ENCODE results near the gene KIF4A.
A peak's percentile ranks its signal among the peaks of the same experiment; 100 is the strongest.
"Not testable (repeated sequence)": the region's sequence is repeated elsewhere in the genome, so short reads cannot be mapped to it uniquely, and the experiment has no call there.

The KIF4A gene

GRCh38 chrX:70289793-70290770 is at the start of gene KIF4A, which contains the start of gene PDZD11:
KIF4A (plus strand) TSS chrX:70290104; CDS start chrX:70290459, 355 bp downstream.
PDZD11 (minus strand) TSS chrX:70289927; CDS start chrX:70289341, 586 bp downstream.
- DNase-seq: peak; percentile 65

GRCh38 chrX:70240751-70241150 is 49.2 kb upstream of the KIF4A start:
- no peak for DNase-seq

- no peak for DNase-seq
These were observed 48.4 kb upstream of the KIF4A start for GRCh38 chrX:70241501-70241900.

GRCh38 chrX:70243601-70244000 is 46.3 kb upstream of the KIF4A start:
- DNase-seq: not testable (repeated sequence)

GRCh38 chrX:70244881-70245280 is 45.0 kb upstream of the KIF4A start:
- no peak for DNase-seq

GRCh38 chrX:70247252-70247651 is 42.7 kb upstream of the KIF4A start:
- no peak for DNase-seq

GRCh38 chrX:70252491-70252890 is 37.4 kb upstream of the KIF4A start:
- DNase-seq: no peak

GRCh38 chrX:70253377-70254062 is 36.4 kb upstream of the KIF4A start:
- DNase-seq: no peak

- no peak for DNase-seq
These were observed 35.9 kb upstream of the KIF4A start for GRCh38 chrX:70254063-70254400.

- no peak for DNase-seq
These were observed 35.0 kb upstream of the KIF4A start for GRCh38 chrX:70254909-70255308.

GRCh38 chrX:70255452-70255851 is 34.5 kb upstream of the KIF4A start:
- no peak for DNase-seq

GRCh38 chrX:70257423-70258288 is 32.2 kb upstream of the KIF4A start:
- no peak for DNase-seq

- no peak for DNase-seq
These were observed 29.8 kb upstream of the KIF4A start, which contains the start of gene P2RY4 for GRCh38 chrX:70260104-70260503. P2RY4 (minus strand) TSS chrX:70260204; CDS start chrX:70259624, 580 bp downstream.

GRCh38 chrX:70262952-70263567 is 26.8 kb upstream of the KIF4A start:
- DNase-seq: peak; percentile 22

GRCh38 chrX:70264784-70265183 is 25.1 kb upstream of the KIF4A start:
- DNase-seq: no peak

GRCh38 chrX:70268034-70268433 is 21.9 kb upstream of the KIF4A start, which contains the start of gene ARR3:
ARR3 (plus strand) TSS chrX:70268334; CDS start chrX:70269386, 1,052 bp downstream.
- no peak for DNase-seq

- DNase-seq: not testable (repeated sequence)
These were observed 15.9 kb upstream of the KIF4A start for GRCh38 chrX:70274029-70274428.

GRCh38 chrX:70279081-70279480 is 10.8 kb upstream of the KIF4A start:
- DNase-seq: no peak

GRCh38 chrX:70280573-70280972 is 9.3 kb upstream of the KIF4A start:
- DNase-seq: no peak

GRCh38 chrX:70281951-70282350 is 8.0 kb upstream of the KIF4A start, which contains the start of gene RAB41:
RAB41 (plus strand) TSS chrX:70282172; CDS start chrX:70282218, 46 bp downstream.
- DNase-seq: no peak

GRCh38 chrX:70289168-70289792 is 624 bp upstream of the KIF4A start:
- no peak for DNase-seq

GRCh38 chrX:70292788-70293187 is 2.9 kb downstream of the KIF4A start:
- no peak for DNase-seq

All from NCI-H748 treated with DMSO at 0.1 percent for 48 hours (cell line).